CD4-positive, CD25-positive, alpha-beta regulatory T cell (primary cell): ENCODE results near the gene DAAM1. TPM values are rescaled to one million over a fixed set of nuclear protein-coding genes. Genes with fewer than 3 reads are reported as not detected.

Source experiments
- ATAC-seq, 2 donors: fragments of 150-1000 bp; cut with Tn5 transposase; one replicate each; pipeline ENCODE4 v1.10.0; 2021; ENCODE audit warnings: low read depth in 2 of 2, moderate number of reproducible peaks in 2 of 2, moderate library complexity in 1 of 2
- DNase-seq, 3 donors: peaks; one replicate each; pipeline versions ENCODE4 v3.0.0 to v3.0.0-alpha.2; 2012 to 2022; ENCODE audit warnings: mixed read lengths in 1 of 3
- H3K27ac ChIP-seq: one replicate; pipeline ENCODE4 v1.7.0; 2013; ENCODE audit warnings: mild to moderate bottlenecking, low read length; ENCODE audit not compliant: insufficient read depth, poor library complexity, severe bottlenecking
- H3K27me3 ChIP-seq: one replicate; pipeline ENCODE4 v1.7.0; 2013; ENCODE audit warnings: low read length; ENCODE audit not compliant: control insufficient read depth, insufficient read depth
- H3K36me3 ChIP-seq: one replicate; pipeline ENCODE4 v1.7.0; 2013; ENCODE audit warnings: mild to moderate bottlenecking, low read length, moderate library complexity; ENCODE audit not compliant: control insufficient read depth, insufficient read depth
- H3K4me1 ChIP-seq: 2 replicates; pipeline ENCODE4 v1.7.0; 2013; ENCODE audit warnings: mild to moderate bottlenecking, low read length; ENCODE audit not compliant: insufficient read depth, control insufficient read depth, poor library complexity, severe bottlenecking
- H3K4me3 ChIP-seq: one replicate; pipeline ENCODE4 v1.7.0; 2013; ENCODE audit warnings: low read depth, mild to moderate bottlenecking, low read length, moderate library complexity
- H3K9me3 ChIP-seq, 2 experiments: 1 replicate in 1 of 2; 2 replicates in 1 of 2; pipeline ENCODE4 v1.7.0; 2013; ENCODE audit warnings: low read length in 2 of 2, mild to moderate bottlenecking in 1 of 2, moderate library complexity in 1 of 2; ENCODE audit not compliant: control insufficient read depth in 2 of 2
- H3K27ac Mint-ChIP-seq, 3 donors: one replicate each; pipeline ENCODE4 v1.8.0; 2020 to 2022; ENCODE audit warnings: mild to moderate bottlenecking in 3 of 3, mixed read lengths in 3 of 3, moderate library complexity in 2 of 3
- H3K27me3 Mint-ChIP-seq: one replicate; pipeline ENCODE4 v1.8.0; 2022; ENCODE audit warnings: mild to moderate bottlenecking, mixed read lengths
- H3K36me3 Mint-ChIP-seq: one replicate; pipeline ENCODE4 v1.8.0; 2020; ENCODE audit warnings: mixed read lengths
- H3K4me1 Mint-ChIP-seq, 4 donors: one replicate each; pipeline ENCODE4 v1.8.0; 2020 to 2022; ENCODE audit warnings: mixed read lengths in 4 of 4, mild to moderate bottlenecking in 1 of 4
- H3K4me3 Mint-ChIP-seq, 4 donors: one replicate each; pipeline ENCODE4 v1.8.0; 2020 to 2022; ENCODE audit warnings: mild to moderate bottlenecking in 4 of 4, mixed read lengths in 4 of 4, moderate library complexity in 3 of 4
- H3K9me3 Mint-ChIP-seq, 7 donors: one replicate each; pipeline ENCODE4 v1.8.0; 2020 to 2022; ENCODE audit warnings: mixed read lengths in 7 of 7, mild to moderate bottlenecking in 3 of 7, moderate library complexity in 2 of 7
- polyA plus RNA-seq, 4 donors: library from polyadenylated mRNA; unstranded; fragments of 300-500 nt; fragmentation: Illumina TruSeq; gene quantifications; one replicate each; pipeline ENCODE4 v1.2.3, GENCODE V29; 2021
- total RNA-seq: library from RNA; stranded (reverse); gene quantifications from one replicate; pipeline ENCODE4 v1.2.3, GENCODE V29; 2022

The DAAM1 gene
- total RNA-seq (36.5 TPM), polyA plus RNA-seq (10 to 100 TPM in 3 of 4 donors, 1 to 10 TPM in 1; 6.1 to 13.9 (median 11.0) TPM)

DNA sequence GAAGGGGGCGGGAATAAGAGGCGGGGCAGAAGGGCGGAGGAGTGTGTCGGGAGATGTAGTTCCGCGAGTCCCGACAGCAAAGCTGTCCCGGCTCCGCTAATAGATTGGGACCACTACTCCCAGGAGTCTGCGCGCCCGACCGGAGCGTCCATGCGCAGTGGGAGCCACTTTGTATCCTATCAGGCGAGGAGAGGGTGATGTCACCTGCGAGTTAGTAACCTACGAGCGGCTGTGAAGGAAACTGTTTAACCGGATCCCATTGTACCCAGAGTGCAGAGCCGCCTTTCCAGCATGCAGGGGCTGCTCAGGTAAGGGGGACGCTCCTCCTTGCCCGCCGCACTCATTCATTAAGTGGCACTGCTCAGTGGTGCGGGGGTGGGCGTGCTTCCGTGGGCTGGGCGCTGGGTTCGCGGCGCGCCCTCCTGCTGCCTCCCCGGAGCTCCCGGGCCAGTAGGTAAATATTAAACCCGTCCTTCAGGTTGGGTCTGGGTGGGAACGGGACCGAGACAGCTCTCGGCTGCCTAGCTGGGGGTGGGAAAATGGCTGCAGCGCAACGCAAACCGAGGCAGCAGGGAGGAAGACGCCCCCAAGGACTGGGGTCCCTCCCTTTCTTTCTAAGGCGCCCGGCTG, at the start of gene DAAM1:
Gene DAAM1 (plus strand): TSS at position 207 of the 630 bp plus-strand sequence. CDS start 74,811 bp downstream, outside the sequence.
- Mint-ChIP-seq H3K9me3 (no peaks in the 10 kb centered on the region), H3K4me3 (peak within 1 kb of the TSS; percentile 90 to 99 (median 98)), H3K36me3 (no peaks in the 10 kb centered on the region), H3K27me3 (peaks cover 35% of the 10 kb centered on the region), H3K27ac (peak within 1 kb of the TSS; percentile 93 to 98 (median 98)), H3K4me1 (peaks cover 0 to 31% (median 21%) of the 10 kb centered on the region in 4 donors)
- Histone ChIP-seq H3K9me3 (no peaks in the 10 kb centered on the region), H3K27me3 (peaks cover 28% of the 10 kb centered on the region), H3K36me3 (no peaks in the 10 kb centered on the region), H3K27ac (peak within 1 kb of the TSS; percentile 92), H3K4me3 (peak within 1 kb of the TSS; percentile 96), H3K4me1 (peaks cover 25% of the 10 kb centered on the region)
- DNase-seq, result peak; percentile 95 to 98 (median 97)
- ATAC-seq, result peak; percentile 97

DNA sequence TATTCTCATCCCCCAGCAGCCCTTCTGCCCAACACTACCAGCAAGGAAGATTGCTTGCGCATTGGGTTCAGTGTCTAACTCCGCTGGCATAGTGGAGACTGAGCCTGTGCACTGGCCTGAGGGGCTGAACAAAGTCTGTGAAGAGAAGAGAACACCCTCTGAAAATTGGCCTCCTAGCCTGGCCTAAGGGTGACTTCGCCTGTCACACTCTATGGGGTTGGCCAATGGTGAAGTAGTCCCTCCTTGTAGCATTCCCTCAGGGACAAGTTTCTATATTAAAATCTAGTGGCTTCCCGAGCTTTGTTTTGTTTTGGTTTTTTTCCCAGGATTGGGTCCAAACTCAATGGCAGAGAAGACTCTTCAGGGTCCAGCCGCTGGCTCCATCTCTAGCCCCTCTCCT, 49.1 kb upstream of the DAAM1 start:
- peaks cover 0 to 1% (median 0%) of the 10 kb centered on the region in 7 donors for H3K9me3 Mint-ChIP-seq
- Histone ChIP-seq H3K4me3 (no peak overlapping the region), H3K36me3 (no peaks in the 10 kb centered on the region), H3K9me3 (no peaks in the 10 kb centered on the region), H3K4me1 (no peaks in the 10 kb centered on the region), H3K27me3 (peaks cover 3% of the 10 kb centered on the region), H3K27ac (no peak overlapping the region)
- H3K4me3 Mint-ChIP-seq, result no peak overlapping the region
- no peak overlapping the region for H3K27ac Mint-ChIP-seq
- ATAC-seq (no peak), DNase-seq (no peak)
- peaks cover 8% of the 10 kb centered on the region for H3K27me3 Mint-ChIP-seq
- no peaks in the 10 kb centered on the region for H3K36me3 Mint-ChIP-seq
- H3K4me1 Mint-ChIP-seq, result no peaks in the 10 kb centered on the region

DNA sequence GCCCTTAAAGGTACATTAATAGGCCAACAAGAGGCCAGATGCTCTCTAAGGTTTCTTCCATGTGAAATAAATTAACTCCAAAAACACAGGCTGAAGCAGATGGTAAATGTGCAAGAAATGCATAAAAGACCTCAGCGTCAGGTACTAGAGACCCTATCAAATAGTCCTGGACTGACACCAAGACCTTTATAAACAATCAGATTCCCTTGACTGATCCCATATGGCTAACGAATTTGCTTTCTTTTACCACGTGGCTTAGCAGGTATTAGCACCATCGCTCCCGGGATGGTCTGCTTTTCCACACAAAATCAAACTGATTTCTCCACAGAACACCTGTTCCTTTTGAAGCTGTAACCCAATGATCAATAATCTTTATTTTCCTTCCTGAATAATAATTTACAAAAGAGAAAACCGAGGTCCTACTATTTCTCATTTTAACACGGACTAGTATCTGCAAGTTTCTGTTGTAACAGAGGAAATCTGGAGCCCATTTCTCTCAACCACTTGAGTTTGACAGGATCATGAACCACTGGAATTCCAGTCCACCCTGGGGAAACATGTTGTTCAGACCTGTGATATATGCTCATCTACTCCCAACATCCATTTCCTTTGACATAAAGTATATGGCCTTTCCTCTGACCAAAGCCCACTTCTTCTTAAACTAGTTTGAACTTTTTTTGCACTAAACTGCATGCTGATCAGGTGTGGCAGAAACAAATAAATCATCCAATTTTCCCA, 48.2 kb upstream of the DAAM1 start:
- Histone ChIP-seq H3K27me3 (peaks cover 3% of the 10 kb centered on the region), H3K4me3 (no peak overlapping the region), H3K4me1 (no peaks in the 10 kb centered on the region), H3K36me3 (no peaks in the 10 kb centered on the region), H3K27ac (no peak overlapping the region), H3K9me3 (no peaks in the 10 kb centered on the region)
- peaks cover 0 to 1% (median 0%) of the 10 kb centered on the region in 7 donors for H3K9me3 Mint-ChIP-seq
- no peaks in the 10 kb centered on the region for H3K4me1 Mint-ChIP-seq
- no peak overlapping the region for H3K27ac Mint-ChIP-seq
- DNase-seq (no peak), ATAC-seq (no peak)
- H3K4me3 Mint-ChIP-seq, result no peak overlapping the region
- no peaks in the 10 kb centered on the region for H3K36me3 Mint-ChIP-seq
- peaks cover 8% of the 10 kb centered on the region for H3K27me3 Mint-ChIP-seq

DNA sequence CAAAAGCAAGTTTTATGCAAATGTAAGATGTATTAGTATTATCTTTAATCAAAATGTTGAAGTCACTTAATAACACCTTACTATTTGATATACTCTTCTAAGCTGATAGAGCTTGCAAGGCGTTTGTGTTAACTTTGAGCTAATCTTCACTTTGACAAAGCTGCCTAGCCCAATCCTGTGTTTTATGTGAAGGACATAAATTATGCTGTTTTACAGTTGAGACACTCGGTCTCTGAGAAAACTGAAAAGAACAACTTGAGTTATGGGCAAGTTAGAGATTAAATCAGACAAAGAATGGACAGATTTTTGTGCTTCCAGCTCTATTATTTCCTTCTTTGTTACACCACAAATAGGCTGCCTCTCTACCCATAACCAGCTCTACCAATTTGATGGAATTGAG, 42.0 kb upstream of the DAAM1 start:
- H3K36me3 Mint-ChIP-seq, result no peaks in the 10 kb centered on the region
- Histone ChIP-seq H3K9me3 (no peaks in the 10 kb centered on the region), H3K4me1 (no peaks in the 10 kb centered on the region), H3K36me3 (no peaks in the 10 kb centered on the region), H3K4me3 (no peak overlapping the region), H3K27me3 (peaks cover 6% of the 10 kb centered on the region), H3K27ac (no peak overlapping the region)
- no peak overlapping the region for H3K4me3 Mint-ChIP-seq
- peaks cover 0 to 2% (median 0%) of the 10 kb centered on the region in 7 donors for H3K9me3 Mint-ChIP-seq
- no peak overlapping the region for H3K27ac Mint-ChIP-seq
- ATAC-seq, result no peak
- DNase-seq, result no peak
- H3K27me3 Mint-ChIP-seq, result peaks cover 5% of the 10 kb centered on the region
- peaks cover 0 to 8% (median 2%) of the 10 kb centered on the region in 4 donors for H3K4me1 Mint-ChIP-seq

DNA sequence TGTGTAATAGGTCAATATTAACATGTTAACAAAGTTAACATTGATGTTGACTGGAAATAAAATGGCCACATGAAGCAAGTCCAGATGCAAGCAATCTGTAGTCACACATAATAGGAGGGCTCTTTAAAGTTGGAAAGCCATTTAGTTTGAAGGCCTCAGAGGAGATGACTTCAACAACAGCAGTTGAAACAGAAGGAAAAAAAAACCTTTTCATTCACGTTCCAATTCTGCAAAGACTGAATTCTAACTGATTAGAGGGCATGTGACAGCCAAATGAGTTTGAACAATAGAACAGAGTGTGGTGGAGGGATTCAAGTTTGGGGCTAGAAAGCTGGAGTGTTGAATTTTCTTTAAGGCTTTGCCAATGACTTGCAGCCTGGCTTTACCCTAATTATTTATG, 41.5 kb upstream of the DAAM1 start:
- Mint-ChIP-seq H3K4me3 (no peak overlapping the region), H3K4me1 (peaks cover 0 to 8% (median 2%) of the 10 kb centered on the region in 4 donors), H3K27me3 (peaks cover 5% of the 10 kb centered on the region), H3K36me3 (no peaks in the 10 kb centered on the region), H3K9me3 (peaks cover 0 to 2% (median 0%) of the 10 kb centered on the region in 7 donors), H3K27ac (no peak overlapping the region)
- H3K27ac ChIP-seq, result no peak overlapping the region
- H3K4me1 ChIP-seq, result no peaks in the 10 kb centered on the region
- DNase-seq (no peak), ATAC-seq (no peak)
- no peaks in the 10 kb centered on the region for H3K9me3 ChIP-seq
- H3K36me3 ChIP-seq, result no peaks in the 10 kb centered on the region
- H3K27me3 ChIP-seq, result peaks cover 6% of the 10 kb centered on the region
- no peak overlapping the region for H3K4me3 ChIP-seq

DNA sequence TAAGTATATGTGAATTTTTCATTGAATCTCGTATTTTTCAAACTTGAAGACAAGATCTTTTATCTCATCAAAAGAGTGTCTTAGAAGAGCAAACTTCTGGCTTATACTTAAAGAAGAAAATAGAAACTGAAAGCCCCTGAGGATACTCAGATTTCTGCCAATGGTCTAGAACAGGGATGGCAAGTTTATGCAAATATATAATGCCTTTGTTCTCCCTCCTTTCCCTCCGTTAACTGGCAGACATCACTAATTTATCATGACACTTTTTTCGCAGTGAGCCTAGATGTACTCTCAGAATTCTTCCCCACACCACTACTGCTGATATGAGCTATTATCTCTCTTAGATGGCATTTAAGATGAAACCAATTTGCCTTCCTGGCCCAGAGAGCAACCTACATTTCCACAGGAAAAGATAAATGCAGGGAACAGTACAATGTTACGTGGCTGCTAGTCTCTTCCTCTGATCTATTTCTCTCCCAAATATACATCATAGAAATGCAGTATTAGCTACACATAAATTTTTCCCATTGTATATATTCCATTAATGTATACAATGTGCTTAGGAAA, 40.0 kb upstream of the DAAM1 start:
- DNase-seq, result no peak
- Histone ChIP-seq H3K4me3 (no peak overlapping the region), H3K36me3 (no peaks in the 10 kb centered on the region), H3K27me3 (peaks cover 3% of the 10 kb centered on the region), H3K4me1 (no peaks in the 10 kb centered on the region), H3K9me3 (no peaks in the 10 kb centered on the region), H3K27ac (no peak overlapping the region)
- Mint-ChIP-seq H3K9me3 (peaks cover 0 to 2% (median 0%) of the 10 kb centered on the region in 7 donors), H3K4me3 (no peak overlapping the region), H3K36me3 (no peaks in the 10 kb centered on the region), H3K4me1 (peaks cover 0 to 11% (median 7%) of the 10 kb centered on the region in 4 donors), H3K27me3 (peaks cover 5% of the 10 kb centered on the region), H3K27ac (no peak overlapping the region)
- ATAC-seq, result no peak

DNA sequence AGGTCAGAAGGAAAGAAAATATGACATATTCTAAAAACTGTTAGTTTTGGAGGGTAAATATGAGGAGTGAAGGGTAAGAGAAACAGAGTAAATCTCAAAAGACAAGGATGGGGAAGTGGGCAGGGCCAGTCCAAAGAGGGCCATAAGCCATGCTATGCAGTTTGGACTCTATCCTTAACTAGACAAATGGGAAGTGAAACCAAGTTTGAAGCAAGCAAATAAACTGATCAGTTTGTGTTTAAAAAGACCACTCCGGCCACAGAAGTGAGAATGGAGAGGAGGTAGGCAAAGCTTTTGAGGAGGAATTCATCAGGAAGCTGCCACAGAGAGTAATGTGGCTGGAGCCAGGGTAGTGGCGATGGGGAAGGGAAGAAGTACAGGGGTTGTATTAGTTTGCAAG, 37.5 kb upstream of the DAAM1 start:
- no peak overlapping the region for H3K4me3 Mint-ChIP-seq

More for the DNA sequence above, 37.5 kb upstream of the DAAM1 start:
- H3K4me3 ChIP-seq, result no peak overlapping the region
- Mint-ChIP-seq H3K9me3 (peaks cover 0 to 3% (median 0%) of the 10 kb centered on the region in 7 donors), H3K27me3 (peaks cover 5% of the 10 kb centered on the region), H3K4me1 (peaks cover 11 to 30% (median 26%) of the 10 kb centered on the region in 4 donors), H3K36me3 (no peaks in the 10 kb centered on the region), H3K27ac (peak overlapping the region in 2 of 3 donors; percentile 10 to 73)
- peaks cover 15% of the 10 kb centered on the region for H3K4me1 ChIP-seq
- DNase-seq, result no peak
- peaks cover 3% of the 10 kb centered on the region for H3K27me3 ChIP-seq
- no peak overlapping the region for H3K27ac ChIP-seq
- H3K36me3 ChIP-seq, result no peaks in the 10 kb centered on the region
- no peaks in the 10 kb centered on the region for H3K9me3 ChIP-seq
- no peak for ATAC-seq
